ENCODE data around the gene UBE4B.
"Not testable (repeated sequence)": the region's sequence is repeated elsewhere in the genome, so short reads cannot be mapped to it uniquely, and the experiment has no call there.

The UBE4B gene

GRCh38 chr1:10179406-10180091, 146.8 kb downstream of the UBE4B start:
- no peak for DNase-seq

GRCh38 chr1:10181154-10181553, 148.4 kb downstream of the UBE4B start:
- DNase-seq, result no peak

GRCh38 chr1:10185759-10186158, 153.0 kb downstream of the UBE4B start:
- no peak for DNase-seq

- no peak for DNase-seq
These were observed 153.7 kb downstream of the UBE4B start for GRCh38 chr1:10186331-10187025.

- DNase-seq, result no peak
These were observed 154.2 kb downstream of the UBE4B start for GRCh38 chr1:10187026-10187334.

- DNase-seq, result no peak
These were observed 155.4 kb downstream of the UBE4B start for GRCh38 chr1:10188133-10188650.

GRCh38 chr1:10189659-10190058, 156.9 kb downstream of the UBE4B start:
- no peak for DNase-seq

- DNase-seq, result no peak
These were observed 159.5 kb downstream of the UBE4B start for GRCh38 chr1:10192263-10192662.

- no peak for DNase-seq
These were observed 160.5 kb downstream of the UBE4B start for GRCh38 chr1:10193288-10193687.

GRCh38 chr1:10195570-10195969, 162.8 kb downstream of the UBE4B start:
- DNase-seq, result no peak

GRCh38 chr1:10196976-10197375, 164.2 kb downstream of the UBE4B start:
- DNase-seq, result no peak

- DNase-seq, result no peak
These were observed 167.9 kb downstream of the UBE4B start for GRCh38 chr1:10200620-10201019.

- DNase-seq, result no peak
These were observed 171.4 kb downstream of the UBE4B start for GRCh38 chr1:10204003-10204642.

- DNase-seq, result not testable (repeated sequence)
These were observed 172.4 kb downstream of the UBE4B start for GRCh38 chr1:10205206-10205605.

GRCh38 chr1:10207810-10208209, 175.1 kb downstream of the UBE4B start:
- DNase-seq, result no peak

- DNase-seq, result no peak
These were observed 175.8 kb downstream of the UBE4B start for GRCh38 chr1:10208537-10208936.

- DNase-seq, result no peak
These were observed 176.8 kb downstream of the UBE4B start for GRCh38 chr1:10209590-10209904.

GRCh38 chr1:10209905-10210810, 177.4 kb downstream of the UBE4B start, which contains the start of gene KIF1B:
Gene KIF1B, plus strand, starts transcription at chr1:10210570. Its CDS starts 21,759 bp downstream, at chr1:10232329.
- peak; percentile 95 to 96 (median 96) for DNase-seq

- peak in 1 of 4 experiments; percentile 31 for DNase-seq
These were observed 178.4 kb downstream of the UBE4B start for GRCh38 chr1:10210841-10211804.

GRCh38 chr1:10211805-10212410, 179.2 kb downstream of the UBE4B start:
- DNase-seq, result no peak

- DNase-seq, result no peak
These were observed 179.7 kb downstream of the UBE4B start for GRCh38 chr1:10212476-10212875.

Data from activated CD4-positive, CD25-positive, alpha-beta regulatory T cell (primary cell).